Thyroid gland (tissue), 4 donors: ENCODE results near the gene JAKMIP3. TPM values are rescaled to one million over a fixed set of nuclear protein-coding genes. Genes with fewer than 3 reads are reported as not detected.

Source experiments
- DNase-seq, 2 donors: peaks; one replicate each; pipeline ENCODE4 v3.0.0-alpha.2; 2019
- H3K27ac ChIP-seq, 3 donors: fragments of 200-600 bp; sonication (generic); 1 replicate in 2 of 3; 2 replicates in 1 of 3; pipeline ENCODE4 v1.5.1; 2016 to 2019; ENCODE audit warnings: mild to moderate bottlenecking in 1 of 3, moderate library complexity in 1 of 3
- H3K27me3 ChIP-seq: fragments of 200-600 bp; sonication (generic); one replicate; pipeline ENCODE4 v1.5.1; 2019
- H3K36me3 ChIP-seq, 2 donors: fragments of 200-600 bp; sonication (generic); one replicate each; pipeline ENCODE4 v1.5.1; 2016 to 2019
- H3K4me1 ChIP-seq, 2 donors: fragments of 200-600 bp; sonication (generic); one replicate each; pipeline ENCODE4 v1.5.1; 2017 to 2019
- H3K4me3 ChIP-seq, 3 donors: fragments of 200-600 bp; sonication (generic); replicated peaks in 1 of 3; 1 replicate in 2 of 3; 2 replicates in 1 of 3; pipeline ENCODE4 v1.5.1; 2016; ENCODE audit warnings: mild to moderate bottlenecking in 1 of 3
- H3K9me3 ChIP-seq: fragments of 200-600 bp; sonication (generic); one replicate; pipeline ENCODE4 v1.5.1; 2017
- CTCF ChIP-seq, 6 experiments: fragments of 200-600 bp in 3 of 6; fragments of 450-650 bp in 3 of 6; sonication (generic) in 3 of 6; IDR thresholded peaks; one replicate each; pipeline ENCODE4 v1.5.1; 2016 to 2019; ENCODE audit warnings: antibody characterized with exemption in 6 of 6, mild to moderate bottlenecking in 2 of 6, inconsistent platforms in 1 of 6, moderate library complexity in 1 of 6
- POLR2A ChIP-seq, 2 donors: fragments of 450-650 bp; IDR thresholded peaks; one replicate each; pipeline ENCODE4 v1.6.1; 2017; ENCODE audit warnings: antibody characterized with exemption in 2 of 2, mild to moderate bottlenecking in 2 of 2, moderate library complexity in 1 of 2
- WGBS, 2 donors: methylation state at CpG; one replicate each; pipeline ENCODE4 v1.1.5; 2017; 5-methylcytosine and 5-hydroxymethylcytosine counted together
- intact Hi-C: fragments of 100-400 bp; cut with DNase I; formaldehyde crosslinking; loops from one replicate; pipeline ENCODE4 v1.15.1; 2023
- total RNA-seq, 4 donors: library from RNA; depleted of rRNA; stranded (reverse); fragments of >200 nt; gene quantifications; one replicate each; pipeline ENCODE4 v1.2.3, GENCODE V29; 2016

Gene JAKMIP3
- total RNA-seq, 4 donors from 2014 or later, result 1.1 to 3.0 (median 1.6) TPM

- no peak overlapping the region for H3K4me3 ChIP-seq
- no peak for DNase-seq
- WGBS, 2 donors, result 77 to 84% methylated on average over 17 to 23 of the region's 42 CpGs
- H3K4me1 ChIP-seq, result no peaks in the 10 kb centered on the region
- H3K27me3 ChIP-seq, result no peaks in the 10 kb centered on the region
- intact Hi-C loops, result no loop called here
- no peak overlapping the region for H3K27ac ChIP-seq
- no peaks in the 10 kb centered on the region for H3K9me3 ChIP-seq
- TF ChIP-seq CTCF (IDR thresholded peaks at IDR 0.05) (no peak), POLR2A (IDR thresholded peaks at IDR 0.05) (no peak)
- H3K36me3 ChIP-seq, result no peaks in the 10 kb centered on the region
These were observed 18.0 kb upstream of the JAKMIP3 start for GRCh38 chr10:132047575-132048293.

GRCh38 chr10:132048294-132048667, 17.5 kb upstream of the JAKMIP3 start:
- intact Hi-C loops, result no loop called here
- WGBS, 2 donors, result 32 to 35% methylated on average over 7 of the region's 7 CpGs

GRCh38 chr10:132050191-132050590, 15.6 kb upstream of the JAKMIP3 start:
- intact Hi-C loops, result no loop called here
- Histone ChIP-seq H3K27ac (no peak overlapping the region), H3K36me3 (no peaks in the 10 kb centered on the region), H3K4me1 (no peaks in the 10 kb centered on the region), H3K4me3 (no peak overlapping the region), H3K27me3 (no peaks in the 10 kb centered on the region), H3K9me3 (no peaks in the 10 kb centered on the region)
- 79 to 81% methylated on average over 11 of the region's 11 CpGs for WGBS, 2 donors
- no peak for DNase-seq
- TF ChIP-seq CTCF (IDR thresholded peaks at IDR 0.05), result no peak
- TF ChIP-seq POLR2A (IDR thresholded peaks at IDR 0.05), result no peak

More at GRCh38 chr10:132048294-132048667, 17.5 kb upstream of the JAKMIP3 start:
- TF ChIP-seq POLR2A (IDR thresholded peaks at IDR 0.05) (no peak), CTCF (IDR thresholded peaks at IDR 0.05) (no peak)
- H3K36me3 ChIP-seq, result no peaks in the 10 kb centered on the region
- H3K4me1 ChIP-seq, result no peaks in the 10 kb centered on the region
- H3K27me3 ChIP-seq, result no peaks in the 10 kb centered on the region
- peak; percentile 20 to 27 for DNase-seq
- no peak overlapping the region for H3K4me3 ChIP-seq
- no peaks in the 10 kb centered on the region for H3K9me3 ChIP-seq
- no peak overlapping the region for H3K27ac ChIP-seq

GRCh38 chr10:132052124-132052523, 13.6 kb upstream of the JAKMIP3 start:
- no peak for DNase-seq
- H3K27ac ChIP-seq, result no peak overlapping the region
- no peaks in the 10 kb centered on the region for H3K4me1 ChIP-seq
- H3K36me3 ChIP-seq, result no peaks in the 10 kb centered on the region
- WGBS, 2 donors, result 53 to 87% methylated on average over 1 of the region's 1 CpG
- intact Hi-C loops, result no loop called here
- no peaks in the 10 kb centered on the region for H3K27me3 ChIP-seq
- H3K9me3 ChIP-seq, result no peaks in the 10 kb centered on the region
- no peak for TF ChIP-seq CTCF (IDR thresholded peaks at IDR 0.05)
- TF ChIP-seq POLR2A (IDR thresholded peaks at IDR 0.05), result no peak
- H3K4me3 ChIP-seq, result no peak overlapping the region

GRCh38 chr10:132054564-132054963, 11.2 kb upstream of the JAKMIP3 start:
- no peak overlapping the region for H3K27ac ChIP-seq
- no peak overlapping the region for H3K4me3 ChIP-seq
- H3K27me3 ChIP-seq, result no peaks in the 10 kb centered on the region
- TF ChIP-seq CTCF (IDR thresholded peaks at IDR 0.05) (no peak), POLR2A (IDR thresholded peaks at IDR 0.05) (no peak)
- H3K36me3 ChIP-seq, result no peaks in the 10 kb centered on the region
- H3K4me1 ChIP-seq, result no peaks in the 10 kb centered on the region
- no peaks in the 10 kb centered on the region for H3K9me3 ChIP-seq
- WGBS, 2 donors, result 44 to 48% methylated on average over 9 of the region's 9 CpGs
- no peak for DNase-seq
- intact Hi-C loops, result no loop called here
